ENCODE data around the gene IFIT2. TPM values are rescaled to one million over a fixed set of nuclear protein-coding genes. Genes with fewer than 3 reads are reported as not detected.
A peak's percentile ranks its signal among the peaks of the same experiment; 100 is the strongest.

Gene IFIT2
- total RNA-seq, 1 experiment from 2014 or later: 0.58 TPM

DNA sequence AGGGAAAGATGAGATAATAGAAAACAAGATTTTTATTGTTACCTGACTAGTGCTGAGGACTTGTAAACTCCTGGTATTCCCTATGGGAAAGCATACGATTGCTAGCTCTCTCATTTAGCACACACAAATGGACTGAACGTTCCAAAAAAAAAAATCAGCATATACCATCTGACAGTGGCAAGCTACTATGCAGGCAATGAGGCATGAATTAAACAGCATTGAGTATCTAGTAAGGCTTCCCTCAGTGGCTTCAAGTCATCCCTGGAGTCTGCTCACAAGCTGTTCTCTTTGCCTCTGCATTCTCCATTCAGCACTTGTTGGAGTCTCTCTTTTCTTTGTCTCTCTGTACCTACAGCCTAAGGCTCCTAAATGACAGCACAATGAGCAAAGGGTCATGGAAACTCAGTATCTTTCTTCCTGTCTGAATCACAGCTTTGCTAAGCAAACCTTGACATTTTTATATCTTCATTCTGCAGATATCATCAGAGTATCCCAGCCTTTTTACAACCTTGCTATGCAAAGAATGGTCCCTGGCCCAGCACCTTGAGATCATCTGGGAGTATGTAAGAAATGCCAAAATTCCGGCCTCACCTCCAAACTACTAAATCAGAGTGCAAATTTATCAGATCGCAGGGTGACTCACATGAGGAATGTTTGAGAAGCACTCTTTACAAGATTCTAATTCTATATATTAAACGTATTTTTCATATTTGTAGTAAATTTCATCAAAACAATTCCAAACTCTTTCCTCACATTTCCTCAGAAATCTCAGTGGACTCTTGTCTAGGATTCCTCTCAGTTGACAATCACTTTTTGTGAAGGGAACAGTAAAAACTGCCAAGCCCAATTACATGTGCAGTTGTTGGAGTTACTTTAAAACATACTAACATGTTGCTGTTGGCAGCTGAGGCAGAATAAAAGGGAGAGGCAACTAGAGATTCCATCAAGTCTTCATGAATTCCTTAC is 39.5 kb upstream of the IFIT2 start:
- TF ChIP-seq CTCF (IDR thresholded peaks at IDR 0.05; ENCODE audit: unreplicated experiment): no peak
- DNase-seq (ENCODE audit: unreplicated experiment): no peak
- H3K4me1 Mint-ChIP-seq (ENCODE audit: insufficient read depth, unreplicated experiment): peaks cover 27% of the 10 kb centered on the region
- no TSS peak for BruUV-seq (replicated peaks)
- intact Hi-C loops (cut with micrococcal nuclease): no loop called here
- POLR2A ChIA-PET: interaction anchor here (0.6 to 1.3 kb wide), 9 partner anchors 11 to 328 kb away, joined by 3 to 5 read pairs (median 3); partner anchors contain the start of genes IFIT5 and LIPA
- peak overlapping the region; percentile 19 for H3K4me3 Mint-ChIP-seq (ENCODE audit: unreplicated experiment)
- H3K27ac Mint-ChIP-seq (ENCODE audit: low read depth, unreplicated experiment): peak overlapping the region; percentile 70
- H3K9me3 Mint-ChIP-seq (ENCODE audit: unreplicated experiment): no peaks in the 10 kb centered on the region
- no peaks in the 10 kb centered on the region for H3K27me3 Mint-ChIP-seq (ENCODE audit: insufficient read depth, unreplicated experiment)
- CTCF ChIA-PET: interaction anchor here (0.6 to 1.6 kb wide), 8 partner anchors 9 to 237 kb away, joined by 3 to 7 read pairs (median 4); no protein-coding TSS in a partner anchor
- no peaks in the 10 kb centered on the region for H3K36me3 Mint-ChIP-seq (ENCODE audit: insufficient read depth, unreplicated experiment)

- BruUV-seq (replicated peaks): no TSS peak
- Mint-ChIP-seq H3K4me3 (ENCODE audit: unreplicated experiment) (no peak overlapping the region), H3K36me3 (ENCODE audit: insufficient read depth, unreplicated experiment) (no peaks in the 10 kb centered on the region), H3K27me3 (ENCODE audit: insufficient read depth, unreplicated experiment) (no peaks in the 10 kb centered on the region), H3K27ac (ENCODE audit: low read depth, unreplicated experiment) (peak overlapping the region; percentile 70), H3K9me3 (ENCODE audit: unreplicated experiment) (no peaks in the 10 kb centered on the region), H3K4me1 (ENCODE audit: insufficient read depth, unreplicated experiment) (peaks cover 27% of the 10 kb centered on the region)
- no peak for DNase-seq (ENCODE audit: unreplicated experiment)
- intact Hi-C loops (cut with micrococcal nuclease): no loop called here
- ChIA-PET POLR2A (interaction anchor here (0.7 to 1.3 kb wide), 2 partner anchors 36 to 169 kb away, joined by 3 to 4 read pairs; no protein-coding TSS in a partner anchor), CTCF (interaction anchor here (1.1 to 1.6 kb wide), 2 partner anchors 8 to 13 kb away, joined by 3 to 5 read pairs; no protein-coding TSS in a partner anchor)
- no peak for TF ChIP-seq CTCF (IDR thresholded peaks at IDR 0.05; ENCODE audit: unreplicated experiment)
Observed at GRCh38 chr10:89263091-89263490, 38.8 kb upstream of the IFIT2 start.

DNA sequence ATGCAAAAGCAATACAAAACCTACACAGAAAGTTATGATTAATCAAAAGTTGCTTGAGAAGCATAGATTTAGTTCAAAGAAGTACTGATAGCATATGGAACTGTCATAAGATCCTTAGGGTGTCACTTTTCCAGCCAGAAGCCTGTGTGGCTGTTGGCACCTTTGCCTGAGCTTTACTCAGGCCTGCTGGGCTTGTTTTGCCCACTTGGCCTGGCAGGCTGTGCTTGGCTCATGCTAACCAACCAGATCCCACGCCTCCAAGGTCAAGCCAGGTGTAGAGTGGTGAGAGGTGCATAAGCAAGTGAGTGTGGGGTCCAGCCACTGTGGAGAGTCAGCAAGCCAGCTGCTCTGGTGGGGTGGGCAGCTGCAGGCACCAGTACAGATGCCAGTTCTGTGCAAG is 38.3 kb upstream of the IFIT2 start:
- peak overlapping the region; percentile 70 for H3K27ac Mint-ChIP-seq (ENCODE audit: low read depth, unreplicated experiment)
- H3K27me3 Mint-ChIP-seq (ENCODE audit: insufficient read depth, unreplicated experiment): no peaks in the 10 kb centered on the region
- H3K4me1 Mint-ChIP-seq (ENCODE audit: insufficient read depth, unreplicated experiment): peaks cover 27% of the 10 kb centered on the region
- TF ChIP-seq CTCF (IDR thresholded peaks at IDR 0.05; ENCODE audit: unreplicated experiment): no peak
- no peak overlapping the region for H3K4me3 Mint-ChIP-seq (ENCODE audit: unreplicated experiment)
- H3K36me3 Mint-ChIP-seq (ENCODE audit: insufficient read depth, unreplicated experiment): no peaks in the 10 kb centered on the region
- H3K9me3 Mint-ChIP-seq (ENCODE audit: unreplicated experiment): no peaks in the 10 kb centered on the region
- ChIA-PET POLR2A (interaction anchor here (1.2 kb wide), 1 partner anchor 15 kb away, joined by 4 read pairs; no protein-coding TSS in a partner anchor), CTCF (interaction anchor here (0.8 to 1.6 kb wide), 4 partner anchors 8 to 129 kb away, joined by 4 to 7 read pairs (median 4); partner anchors contain the start of gene IFIT1)
- no peak for DNase-seq (ENCODE audit: unreplicated experiment)
- BruUV-seq (replicated peaks): no TSS peak
- intact Hi-C loops (cut with micrococcal nuclease): no loop called here

DNA sequence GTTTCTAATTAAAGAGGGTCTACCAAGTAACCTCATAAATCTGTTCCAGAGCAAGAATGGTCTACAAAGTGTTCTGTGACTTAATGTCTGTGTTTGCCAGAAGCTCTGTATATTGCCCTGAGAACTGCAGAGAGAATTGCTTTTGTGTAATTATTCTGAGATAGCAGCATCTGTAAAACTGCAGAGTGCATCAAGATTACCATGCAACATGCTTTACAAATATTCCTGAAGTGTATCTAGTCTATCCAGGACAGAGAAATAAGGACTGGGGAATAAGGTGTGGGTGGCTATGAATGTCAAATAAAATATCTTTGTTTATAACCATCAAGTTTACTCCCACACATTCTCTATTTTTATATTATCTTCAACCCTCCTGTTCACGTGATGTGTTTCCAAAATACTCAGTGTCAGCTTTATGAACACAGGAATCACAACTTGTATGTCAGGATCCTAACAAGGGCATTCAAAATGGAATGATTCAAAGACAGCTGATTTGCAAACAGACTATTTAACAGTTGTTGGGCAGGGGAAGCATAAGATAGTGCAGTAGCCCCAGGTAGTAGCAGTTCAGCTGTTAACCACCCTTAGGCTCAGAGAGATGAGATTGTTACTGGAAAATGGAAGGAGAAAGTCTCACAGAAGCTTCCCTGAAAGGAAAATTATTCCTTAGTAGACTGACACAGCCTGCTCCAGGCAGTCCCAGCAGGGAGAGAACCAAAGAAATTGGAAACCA is 35.0 kb upstream of the IFIT2 start:
- no peak for DNase-seq (ENCODE audit: unreplicated experiment)
- CTCF ChIA-PET: no interaction called here
- Mint-ChIP-seq H3K36me3 (ENCODE audit: insufficient read depth, unreplicated experiment) (no peaks in the 10 kb centered on the region), H3K9me3 (ENCODE audit: unreplicated experiment) (no peaks in the 10 kb centered on the region), H3K27me3 (ENCODE audit: insufficient read depth, unreplicated experiment) (no peaks in the 10 kb centered on the region), H3K4me1 (ENCODE audit: insufficient read depth, unreplicated experiment) (peaks cover 17% of the 10 kb centered on the region), H3K4me3 (ENCODE audit: unreplicated experiment) (no peak overlapping the region), H3K27ac (ENCODE audit: low read depth, unreplicated experiment) (no peak overlapping the region)
- BruUV-seq (replicated peaks): no TSS peak
- no peak for TF ChIP-seq CTCF (IDR thresholded peaks at IDR 0.05; ENCODE audit: unreplicated experiment)
- intact Hi-C loops (cut with micrococcal nuclease): no loop called here
- POLR2A ChIA-PET: no interaction called here

All from MCF 10A (cell line).